ENCODE data around the gene PANX2.
"Not testable (repeated sequence)": the region's sequence is repeated elsewhere in the genome, so short reads cannot be mapped to it uniquely, and the experiment has no call there.

Gene PANX2

GRCh38 chr22:50141462-50141861 lies 29.1 kb upstream of the PANX2 start:
- no peaks in the 10 kb centered on the region for H3K36me3 Mint-ChIP-seq (ENCODE audit: low read depth)
- peaks cover 16% of the 10 kb centered on the region for H3K27me3 Mint-ChIP-seq (ENCODE audit: low read depth)
- H3K27ac Mint-ChIP-seq: no peak overlapping the region
- H3K4me1 Mint-ChIP-seq (ENCODE audit: low read depth): no peaks in the 10 kb centered on the region
- H3K4me3 Mint-ChIP-seq: no peak overlapping the region
- no peaks in the 10 kb centered on the region for H3K9me3 Mint-ChIP-seq
- no peak for DNase-seq (ENCODE audit: low spot score)

DNA sequence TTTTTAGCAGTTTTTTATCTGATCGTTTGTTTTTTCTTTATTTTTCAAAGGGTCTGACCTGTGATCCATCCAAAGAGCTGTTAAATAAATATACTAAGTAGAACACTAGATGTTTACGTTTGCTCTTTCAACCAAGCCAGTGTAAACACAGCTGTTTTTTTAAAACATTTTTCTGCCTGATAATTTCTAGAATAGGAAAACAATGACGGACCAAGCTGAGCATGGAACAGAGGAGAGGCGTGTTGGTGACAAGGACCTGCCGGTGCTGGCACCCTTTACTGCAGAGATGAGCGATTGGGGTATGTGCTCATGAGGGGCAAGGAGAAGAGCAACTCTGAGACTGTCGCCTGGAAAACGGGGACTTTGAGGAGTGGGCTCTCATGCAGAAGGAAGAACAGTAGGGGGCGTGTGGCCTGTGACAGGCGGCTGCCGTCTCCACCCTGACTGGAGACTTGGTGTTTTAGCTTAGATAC lies 28.6 kb upstream of the PANX2 start:
- H3K4me1 Mint-ChIP-seq (ENCODE audit: low read depth): no peaks in the 10 kb centered on the region
- H3K27me3 Mint-ChIP-seq (ENCODE audit: low read depth): peaks cover 13% of the 10 kb centered on the region
- DNase-seq (ENCODE audit: low spot score): no peak
- H3K27ac Mint-ChIP-seq: no peak overlapping the region
- no peaks in the 10 kb centered on the region for H3K9me3 Mint-ChIP-seq
- no peak overlapping the region for H3K4me3 Mint-ChIP-seq
- no peaks in the 10 kb centered on the region for H3K36me3 Mint-ChIP-seq (ENCODE audit: low read depth)

DNA sequence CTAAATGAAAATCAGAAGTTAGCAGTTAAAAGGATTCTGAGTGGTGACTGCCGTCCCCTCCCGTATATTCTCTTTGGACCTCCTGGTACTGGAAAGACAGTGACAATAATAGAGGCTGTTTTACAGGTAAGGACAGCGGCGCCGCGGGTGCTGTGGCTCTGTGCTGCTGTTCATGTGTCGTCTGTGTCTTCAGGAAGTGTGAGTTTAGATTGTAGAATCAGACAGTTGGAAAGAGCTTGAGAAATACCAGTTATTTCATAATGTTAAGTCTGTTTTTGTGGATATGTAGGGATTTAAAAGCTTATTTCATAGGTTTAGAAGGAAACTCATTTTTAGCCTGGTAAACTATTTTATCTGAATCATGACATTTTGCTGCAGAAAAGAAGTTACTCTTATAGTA lies 27.4 kb upstream of the PANX2 start:
- Mint-ChIP-seq H3K27me3 (ENCODE audit: low read depth) (peaks cover 13% of the 10 kb centered on the region), H3K4me1 (ENCODE audit: low read depth) (no peaks in the 10 kb centered on the region), H3K36me3 (ENCODE audit: low read depth) (no peaks in the 10 kb centered on the region), H3K4me3 (no peak overlapping the region), H3K27ac (no peak overlapping the region), H3K9me3 (no peaks in the 10 kb centered on the region)
- no peak for DNase-seq (ENCODE audit: low spot score)

DNA sequence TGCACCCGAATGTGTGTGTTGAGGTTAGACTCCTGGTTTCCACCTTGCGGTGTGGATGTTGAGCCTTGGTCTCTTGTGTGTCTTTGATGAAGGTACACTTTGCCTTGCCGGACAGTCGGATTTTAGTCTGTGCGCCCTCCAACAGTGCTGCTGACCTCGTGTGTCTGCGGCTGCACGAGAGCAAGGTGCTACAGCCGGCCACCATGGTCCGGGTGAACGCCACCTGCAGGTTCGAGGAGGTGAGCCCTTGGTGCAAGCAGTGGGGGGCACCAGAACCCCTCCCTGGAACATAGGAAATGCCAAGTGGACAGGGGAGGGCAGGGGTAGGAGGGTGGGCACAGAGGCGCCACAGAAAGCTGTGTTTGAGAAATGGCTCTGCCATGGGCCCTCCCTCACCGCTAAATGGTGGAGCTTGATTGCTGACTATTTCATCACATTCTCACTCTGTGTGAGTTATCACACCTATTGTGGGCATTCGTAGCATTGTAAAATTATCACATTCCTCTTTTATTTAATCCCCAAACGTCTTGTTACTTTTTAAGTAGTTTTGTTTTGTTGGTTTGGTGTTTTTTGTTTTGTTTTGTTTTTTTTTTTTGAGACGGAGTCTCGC lies 26.4 kb upstream of the PANX2 start:
- Mint-ChIP-seq H3K9me3 (no peaks in the 10 kb centered on the region), H3K4me3 (no peak overlapping the region), H3K36me3 (ENCODE audit: low read depth) (no peaks in the 10 kb centered on the region), H3K4me1 (ENCODE audit: low read depth) (no peaks in the 10 kb centered on the region), H3K27me3 (ENCODE audit: low read depth) (peaks cover 12% of the 10 kb centered on the region), H3K27ac (no peak overlapping the region)
- DNase-seq (ENCODE audit: low spot score): no peak

- Mint-ChIP-seq H3K36me3 (ENCODE audit: low read depth) (no peaks in the 10 kb centered on the region), H3K4me3 (no peak overlapping the region), H3K27ac (no peak overlapping the region), H3K4me1 (ENCODE audit: low read depth) (no peaks in the 10 kb centered on the region), H3K9me3 (no peaks in the 10 kb centered on the region), H3K27me3 (ENCODE audit: low read depth) (peaks cover 6% of the 10 kb centered on the region)
- no peak for DNase-seq (ENCODE audit: low spot score)
Measured at GRCh38 chr22:50145721-50146438, 24.7 kb upstream of the PANX2 start.

GRCh38 chr22:50146439-50147238 lies 23.9 kb upstream of the PANX2 start:
- Mint-ChIP-seq H3K4me1 (ENCODE audit: low read depth) (no peaks in the 10 kb centered on the region), H3K27ac (no peak overlapping the region), H3K4me3 (no peak overlapping the region), H3K27me3 (ENCODE audit: low read depth) (peaks cover 6% of the 10 kb centered on the region), H3K9me3 (no peaks in the 10 kb centered on the region), H3K36me3 (ENCODE audit: low read depth) (no peaks in the 10 kb centered on the region)
- DNase-seq (ENCODE audit: low spot score): no peak

GRCh38 chr22:50147258-50148165 lies 23.0 kb upstream of the PANX2 start:
- not testable (repeated sequence) for H3K9me3 Mint-ChIP-seq; H3K27ac Mint-ChIP-seq; H3K36me3 Mint-ChIP-seq (ENCODE audit: low read depth); H3K4me3 Mint-ChIP-seq; H3K4me1 Mint-ChIP-seq (ENCODE audit: low read depth); DNase-seq (ENCODE audit: low spot score); H3K27me3 Mint-ChIP-seq (ENCODE audit: low read depth)

DNA sequence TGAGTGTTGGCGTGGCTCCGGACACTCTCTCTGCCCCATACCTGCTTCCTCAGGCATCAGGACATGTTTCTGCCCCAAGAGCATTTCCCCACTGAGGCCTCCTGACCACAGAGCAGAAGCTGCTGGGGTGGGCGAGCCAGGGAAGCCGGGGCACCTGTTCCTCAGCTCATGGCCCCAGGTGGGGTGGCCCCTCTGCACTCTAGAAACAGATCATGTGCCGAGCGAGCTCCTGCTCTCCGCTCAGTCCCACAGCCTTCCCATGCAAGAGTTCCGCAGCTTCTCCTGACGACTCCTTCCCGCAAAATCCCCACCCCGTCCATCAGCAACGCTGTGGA lies 22.4 kb upstream of the PANX2 start:
- H3K9me3 Mint-ChIP-seq: no peaks in the 10 kb centered on the region
- no peaks in the 10 kb centered on the region for H3K4me1 Mint-ChIP-seq (ENCODE audit: low read depth)
- peaks cover 1% of the 10 kb centered on the region for H3K27me3 Mint-ChIP-seq (ENCODE audit: low read depth)
- no peaks in the 10 kb centered on the region for H3K36me3 Mint-ChIP-seq (ENCODE audit: low read depth)
- DNase-seq (ENCODE audit: low spot score): no peak
- no peak overlapping the region for H3K27ac Mint-ChIP-seq
- H3K4me3 Mint-ChIP-seq: no peak overlapping the region

- no peaks in the 10 kb centered on the region for H3K9me3 Mint-ChIP-seq
- no peaks in the 10 kb centered on the region for H3K4me1 Mint-ChIP-seq (ENCODE audit: low read depth)
- H3K27ac Mint-ChIP-seq: no peak overlapping the region
- DNase-seq (ENCODE audit: low spot score): peak; percentile 56
- no peaks in the 10 kb centered on the region for H3K27me3 Mint-ChIP-seq (ENCODE audit: low read depth)
- no peaks in the 10 kb centered on the region for H3K36me3 Mint-ChIP-seq (ENCODE audit: low read depth)
- no peak overlapping the region for H3K4me3 Mint-ChIP-seq
Measured at GRCh38 chr22:50148991-50149721, 21.4 kb upstream of the PANX2 start.

- DNase-seq (ENCODE audit: low spot score): no peak
- no peaks in the 10 kb centered on the region for H3K36me3 Mint-ChIP-seq (ENCODE audit: low read depth)
- H3K4me1 Mint-ChIP-seq (ENCODE audit: low read depth): no peaks in the 10 kb centered on the region
- H3K27me3 Mint-ChIP-seq (ENCODE audit: low read depth): no peaks in the 10 kb centered on the region
- no peaks in the 10 kb centered on the region for H3K9me3 Mint-ChIP-seq
- H3K4me3 Mint-ChIP-seq: no peak overlapping the region
- H3K27ac Mint-ChIP-seq: no peak overlapping the region
Measured at GRCh38 chr22:50150161-50151129, 20.1 kb upstream of the PANX2 start.

DNA sequence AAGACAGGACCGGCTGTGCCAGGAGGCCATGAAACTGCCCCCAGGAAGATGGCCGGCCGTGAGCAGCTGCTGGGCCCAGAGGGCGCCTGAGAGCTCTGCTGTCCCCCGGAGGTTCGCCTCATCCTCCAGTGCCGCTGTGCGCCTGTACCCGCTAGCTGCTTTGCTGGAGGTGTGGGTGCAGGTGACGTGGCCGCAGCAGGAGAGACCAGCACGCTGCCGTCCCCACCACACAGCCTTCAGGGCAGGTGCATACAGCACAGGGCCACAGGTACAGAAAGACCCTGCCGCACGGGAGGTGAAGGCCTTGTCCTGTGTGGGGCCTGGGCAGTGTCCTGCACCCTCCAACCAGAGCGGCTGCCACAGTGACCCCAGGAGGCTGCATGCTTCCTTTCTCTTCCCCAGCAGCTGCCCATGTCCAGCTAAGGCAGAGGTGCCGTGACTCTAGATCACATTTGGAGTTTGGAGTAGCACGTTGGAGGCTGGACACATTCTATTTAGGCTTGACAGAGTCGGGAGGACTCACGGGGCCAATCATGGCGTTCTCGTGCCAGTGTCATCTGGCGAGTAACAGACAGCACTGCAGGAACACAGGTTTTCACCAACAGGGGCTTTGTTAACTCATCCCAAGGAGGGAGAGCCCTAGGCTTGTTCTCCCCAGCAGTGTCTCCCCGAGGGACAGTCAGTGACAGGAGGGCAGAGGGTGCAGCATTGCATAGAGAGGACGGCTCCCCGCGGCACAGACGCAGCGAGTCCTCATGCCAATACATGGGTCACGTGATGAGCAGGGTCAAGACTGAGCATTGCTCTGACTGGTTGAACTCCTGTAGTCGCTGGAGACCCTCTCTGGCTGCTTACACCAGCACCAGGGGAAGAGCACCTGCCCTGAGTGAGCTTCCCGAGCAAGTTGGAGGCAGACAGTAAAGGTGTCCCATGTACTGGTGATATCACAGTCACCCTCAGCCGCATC lies 18.7 kb upstream of the PANX2 start:
- Mint-ChIP-seq H3K27me3 (ENCODE audit: low read depth) (no peaks in the 10 kb centered on the region), H3K4me3 (no peak overlapping the region), H3K27ac (no peak overlapping the region), H3K36me3 (ENCODE audit: low read depth) (no peaks in the 10 kb centered on the region), H3K9me3 (no peaks in the 10 kb centered on the region), H3K4me1 (ENCODE audit: low read depth) (no peaks in the 10 kb centered on the region)
- no peak for DNase-seq (ENCODE audit: low spot score)
